CD4-positive, alpha-beta memory T cell (primary cell): Measurements from ENCODE around the gene PACSIN1. TPM values are rescaled to one million over a fixed set of nuclear protein-coding genes. Genes with fewer than 3 reads are reported as not detected.

Source experiments
- CTCF ChIA-PET: fragments of 350-600 bp; sonication (Branson Sonifier 250); formaldehyde crosslinking; loops from one replicate; lab custom pipeline; 2021; ENCODE audit warnings: inconsistent platforms; ENCODE audit not compliant: partially characterized antibody; lab: Charles Lee
- POLR2A ChIA-PET: fragments of 350-600 bp; sonication (Branson Sonifier 250); formaldehyde crosslinking; loops from one replicate; lab custom pipeline; 2021; ENCODE audit not compliant: partially characterized antibody; lab: Charles Lee
- DNase-seq, 5 donors: peaks; one replicate each; pipeline versions ENCODE4 v3.0.0 to v3.0.0-alpha.2; 2020 to 2022; ENCODE audit warnings: mixed read lengths in 1 of 5
- H3K27ac ChIP-seq: one replicate; pipeline ENCODE4 v1.7.0; 2013; ENCODE audit warnings: low read depth, low read length
- H3K27me3 ChIP-seq: 2 replicates; pipeline ENCODE4 v1.7.0; 2013; ENCODE audit warnings: mild to moderate bottlenecking, low read length, moderate library complexity; ENCODE audit not compliant: insufficient read depth
- H3K36me3 ChIP-seq: 2 replicates; pipeline ENCODE4 v1.7.0; 2013; ENCODE audit warnings: mild to moderate bottlenecking, low read length, moderate library complexity; ENCODE audit not compliant: insufficient read depth
- H3K4me1 ChIP-seq: 2 replicates; pipeline ENCODE4 v1.7.0; 2013; ENCODE audit warnings: mild to moderate bottlenecking, low read length, moderate library complexity; ENCODE audit not compliant: insufficient read depth
- H3K4me3 ChIP-seq, 2 donors: one replicate each; pipeline ENCODE4 v1.7.0; 2013; ENCODE audit warnings: low read length in 2 of 2, mild to moderate bottlenecking in 1 of 2
- H3K9me3 ChIP-seq, 2 donors: one replicate each; pipeline ENCODE4 v1.7.0; 2013; ENCODE audit warnings: low read length in 2 of 2, control low read depth in 1 of 2; ENCODE audit not compliant: control insufficient read depth in 1 of 2
- H3K27ac Mint-ChIP-seq, 7 donors: one replicate each; pipeline ENCODE4 v1.8.0; 2020 to 2021; ENCODE audit warnings: mixed read lengths in 7 of 7, mild to moderate bottlenecking in 6 of 7, inconsistent platforms in 3 of 7, moderate library complexity in 3 of 7
- H3K27me3 Mint-ChIP-seq, 2 donors: one replicate each; pipeline ENCODE4 v1.8.0; 2020 to 2021; ENCODE audit warnings: mixed read lengths in 2 of 2
- H3K36me3 Mint-ChIP-seq, 2 donors: one replicate each; pipeline ENCODE4 v1.8.0; 2020 to 2021; ENCODE audit warnings: mixed read lengths in 2 of 2, inconsistent platforms in 1 of 2, mild to moderate bottlenecking in 1 of 2
- H3K4me1 Mint-ChIP-seq, 4 donors: one replicate each; pipeline ENCODE4 v1.8.0; 2020 to 2021; ENCODE audit warnings: mixed read lengths in 4 of 4, mild to moderate bottlenecking in 1 of 4
- H3K4me3 Mint-ChIP-seq, 8 donors: one replicate each; pipeline ENCODE4 v1.8.0; 2020 to 2021; ENCODE audit warnings: mixed read lengths in 8 of 8, mild to moderate bottlenecking in 7 of 8, moderate library complexity in 6 of 8, inconsistent platforms in 3 of 8
- H3K9me3 Mint-ChIP-seq, 8 donors: one replicate each; pipeline ENCODE4 v1.8.0; 2020 to 2021; ENCODE audit warnings: mixed read lengths in 8 of 8, mild to moderate bottlenecking in 5 of 8, inconsistent platforms in 3 of 8, moderate library complexity in 1 of 8
- intact Hi-C: fragments of 100-400 bp; cut with micrococcal nuclease; formaldehyde crosslinking; loops from one replicate; pipeline ENCODE4 v1.15.1; 2023
- polyA plus RNA-seq, 2 donors: library from polyadenylated mRNA; unstranded; fragments of 300-500 nt; fragmentation: Illumina TruSeq; gene quantifications; one replicate each; pipeline ENCODE4 v1.2.3, GENCODE V29; 2021
- total RNA-seq, 2 experiments: library from RNA; stranded (reverse); gene quantifications; one replicate each; pipeline ENCODE4 v1.2.3, GENCODE V29; 2021

Gene PACSIN1
- total and polyA plus RNA-seq, 4 experiments from 2014 or later: 0.92 to 2.3 (median 2.0) TPM; not detected in 1

DNA sequence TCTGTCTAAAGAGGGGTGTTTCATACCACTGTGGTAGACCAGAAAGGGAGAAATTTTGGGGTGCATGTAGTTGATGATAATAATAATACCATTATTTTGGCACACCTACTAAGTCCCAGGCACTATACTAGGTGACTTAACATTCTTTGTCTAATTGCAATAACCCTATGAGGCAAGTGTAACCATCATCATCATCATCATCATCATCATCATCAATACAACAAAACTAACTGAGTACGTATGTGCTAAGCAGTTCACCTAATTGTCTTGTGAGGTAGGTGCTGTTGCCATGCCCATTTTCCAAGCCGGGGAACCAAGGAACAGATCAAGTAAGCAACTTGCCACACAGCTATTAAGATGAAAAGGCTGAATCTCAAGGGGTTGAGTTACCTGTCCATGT, 2.6 kb upstream of the PACSIN1 start:
- Mint-ChIP-seq H3K27ac (no peak overlapping the region), H3K4me3 (no peak overlapping the region), H3K36me3 (no peaks in the 10 kb centered on the region), H3K4me1 (peaks cover 2 to 6% (median 4%) of the 10 kb centered on the region in 4 donors), H3K27me3 (peaks cover 14% of the 10 kb centered on the region in 2 donors), H3K9me3 (no peaks in the 10 kb centered on the region)
- peaks cover 9% of the 10 kb centered on the region for H3K27me3 ChIP-seq
- no peak for DNase-seq
- H3K4me3 ChIP-seq: no peak overlapping the region
- intact Hi-C loops: loop anchor here (5.0 kb wide), 1 partner anchor 524 kb away; no protein-coding TSS in a partner anchor
- ChIA-PET POLR2A (no interaction called here), CTCF (interaction anchor here (1.2 to 7.8 kb wide), 2 partner anchors 131 to 146 kb away, joined by 3 to 178 read pairs; no protein-coding TSS in a partner anchor)
- H3K4me1 ChIP-seq: peaks cover 4% of the 10 kb centered on the region
- H3K36me3 ChIP-seq: no peaks in the 10 kb centered on the region
- H3K9me3 ChIP-seq: no peaks in the 10 kb centered on the region
- H3K27ac ChIP-seq: no peak overlapping the region

- POLR2A ChIA-PET: no interaction called here
- intact Hi-C loops: loop anchor here (5.0 kb wide), 1 partner anchor 523 kb away; no protein-coding TSS in a partner anchor
These were observed 2.0 kb upstream of the PACSIN1 start for GRCh38 chr6:34463849-34464248.

DNA sequence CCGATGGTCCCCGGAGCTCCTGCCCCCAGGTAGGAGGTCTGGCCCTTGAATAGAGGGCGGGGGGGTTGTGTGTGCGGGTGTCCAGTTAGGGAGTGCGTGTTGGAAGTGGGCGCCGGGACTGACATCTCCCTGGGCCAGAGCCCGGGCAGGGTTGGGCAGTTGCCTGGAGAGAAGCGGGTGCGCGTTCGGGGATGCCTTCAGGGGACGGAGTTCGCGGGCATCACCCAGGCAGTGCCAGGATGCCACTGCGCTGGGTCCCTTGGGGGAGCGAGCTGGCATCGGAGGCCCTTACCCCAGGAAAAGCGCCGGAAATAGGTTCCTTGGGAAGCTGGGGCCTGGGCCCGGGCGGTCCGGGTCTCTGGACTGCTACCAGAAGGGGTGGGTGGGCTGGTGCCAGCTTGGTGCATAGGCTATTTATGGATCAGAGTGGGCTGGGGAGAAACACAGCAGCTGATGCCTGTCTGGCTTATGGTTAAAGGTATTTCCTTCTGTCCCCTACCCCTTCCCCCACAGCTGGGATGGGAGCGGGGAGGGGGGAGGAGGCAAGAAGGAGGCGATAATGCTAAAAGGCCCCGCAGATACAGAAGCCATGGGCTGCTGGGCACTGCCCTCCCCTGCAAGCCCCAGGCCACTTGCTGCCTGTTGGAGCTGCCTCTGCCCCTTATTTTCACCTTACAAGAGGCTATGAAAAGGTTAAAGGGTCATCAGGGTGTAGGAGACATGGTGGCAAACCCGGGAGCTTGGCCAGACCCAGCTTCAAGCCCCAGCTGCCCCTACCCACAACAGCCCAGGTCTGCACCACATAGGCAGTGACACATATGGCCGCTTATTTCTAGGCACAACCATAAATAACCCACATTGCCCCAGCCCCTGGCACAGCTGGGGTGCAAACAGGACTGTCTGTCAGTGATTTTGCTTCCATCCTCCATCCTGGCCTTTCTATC, 638 bp downstream of the PACSIN1 start:
- H3K36me3 ChIP-seq: no peaks in the 10 kb centered on the region
- H3K9me3 ChIP-seq: no peaks in the 10 kb centered on the region
- H3K4me1 Mint-ChIP-seq: peaks cover 2 to 6% (median 4%) of the 10 kb centered on the region in 4 donors
- POLR2A ChIA-PET: no interaction called here
- CTCF ChIA-PET: no interaction called here
- no peak for DNase-seq
- no peaks in the 10 kb centered on the region for H3K36me3 Mint-ChIP-seq
- H3K4me3 ChIP-seq: no peak overlapping the region
- H3K9me3 Mint-ChIP-seq: no peaks in the 10 kb centered on the region
- H3K4me3 Mint-ChIP-seq: peak overlapping the region in 5 of 8 donors; percentile 7 to 49 (median 34)
- peaks cover 9% of the 10 kb centered on the region for H3K27me3 ChIP-seq
- H3K27ac Mint-ChIP-seq: no peak overlapping the region
- intact Hi-C loops: no loop called here
- H3K27ac ChIP-seq: no peak overlapping the region
- H3K27me3 Mint-ChIP-seq: peaks cover 14% of the 10 kb centered on the region in 2 donors
- H3K4me1 ChIP-seq: peaks cover 4% of the 10 kb centered on the region

More at GRCh38 chr6:34463849-34464248, 2.0 kb upstream of the PACSIN1 start:
- Mint-ChIP-seq H3K4me3 (no peak overlapping the region), H3K36me3 (no peaks in the 10 kb centered on the region), H3K9me3 (no peaks in the 10 kb centered on the region), H3K27ac (no peak overlapping the region), H3K4me1 (peaks cover 2 to 6% (median 4%) of the 10 kb centered on the region in 4 donors), H3K27me3 (peaks cover 14% of the 10 kb centered on the region in 2 donors)
- DNase-seq: no peak
- Histone ChIP-seq H3K36me3 (no peaks in the 10 kb centered on the region), H3K27me3 (peaks cover 9% of the 10 kb centered on the region), H3K4me3 (no peak overlapping the region), H3K27ac (no peak overlapping the region), H3K9me3 (no peaks in the 10 kb centered on the region), H3K4me1 (peaks cover 4% of the 10 kb centered on the region)
- CTCF ChIA-PET: interaction anchor here (2.0 to 7.8 kb wide), 2 partner anchors 145 to 146 kb away, joined by 5 to 178 read pairs; no protein-coding TSS in a partner anchor

DNA sequence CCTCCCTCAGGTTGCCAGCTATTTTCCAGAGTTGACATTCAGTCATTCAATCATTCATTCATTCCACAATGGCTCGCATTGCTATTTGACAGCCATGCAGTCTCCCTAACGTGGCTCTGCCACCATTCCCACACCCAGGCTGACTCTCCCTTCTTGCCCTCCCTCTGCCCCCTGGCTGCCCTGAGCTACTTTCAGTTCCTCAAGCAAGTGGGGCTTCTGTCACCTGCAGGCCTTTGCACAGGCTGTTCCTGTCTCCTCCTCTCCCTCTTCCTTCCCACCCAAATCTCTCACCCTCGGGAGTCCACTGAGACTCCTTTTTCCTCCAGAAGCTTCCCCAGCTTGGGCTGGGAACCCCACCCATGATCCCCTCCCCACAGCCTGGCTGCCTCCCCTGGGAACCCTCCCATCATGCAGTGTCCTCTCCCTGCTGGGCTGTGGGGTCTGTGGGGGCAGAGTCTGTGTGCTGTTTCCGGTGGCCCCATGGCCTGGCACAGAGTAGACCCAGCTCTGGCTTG, 2.6 kb downstream of the PACSIN1 start:
- Histone ChIP-seq H3K27me3 (peaks cover 9% of the 10 kb centered on the region), H3K27ac (no peak overlapping the region), H3K36me3 (no peaks in the 10 kb centered on the region), H3K4me1 (peaks cover 4% of the 10 kb centered on the region), H3K4me3 (no peak overlapping the region), H3K9me3 (no peaks in the 10 kb centered on the region)
- Mint-ChIP-seq H3K27ac (no peak overlapping the region), H3K4me1 (peaks cover 2 to 6% (median 4%) of the 10 kb centered on the region in 4 donors), H3K9me3 (no peaks in the 10 kb centered on the region), H3K4me3 (no peak overlapping the region), H3K27me3 (peaks cover 12 to 14% of the 10 kb centered on the region in 2 donors), H3K36me3 (no peaks in the 10 kb centered on the region)
- intact Hi-C loops: no loop called here
- CTCF ChIA-PET: interaction anchor here (1.5 to 1.6 kb wide), 2 partner anchors 10 to 678 kb away, joined by 3 to 4 read pairs; no protein-coding TSS in a partner anchor
- no peak for DNase-seq
- POLR2A ChIA-PET: interaction anchor here (0.6 kb wide), 1 partner anchor 1530 kb away, joined by 3 read pairs; no protein-coding TSS in a partner anchor

DNA sequence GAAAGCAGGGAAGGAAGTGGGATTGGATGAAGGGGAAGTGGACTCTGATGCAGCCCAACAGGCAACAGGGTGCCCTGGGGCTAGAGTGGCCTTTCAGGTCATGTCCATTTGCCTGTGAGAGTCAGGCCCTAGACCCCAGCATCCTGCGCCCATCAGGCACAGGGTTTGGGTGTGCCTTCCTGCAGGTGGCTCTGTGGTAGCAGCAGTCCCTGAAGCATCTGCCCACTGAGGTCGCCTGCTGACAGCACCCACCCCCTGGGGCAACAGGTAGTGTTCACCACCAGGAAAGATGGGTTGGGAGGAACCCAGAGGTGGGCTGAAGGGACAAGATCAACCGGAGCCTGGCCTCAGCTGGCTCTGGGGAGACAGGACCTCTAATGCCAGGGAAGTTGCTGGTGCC, 3.6 kb downstream of the PACSIN1 start:
- H3K27me3 ChIP-seq: peaks cover 9% of the 10 kb centered on the region
- Mint-ChIP-seq H3K4me1 (peaks cover 2 to 6% (median 4%) of the 10 kb centered on the region in 4 donors), H3K36me3 (no peaks in the 10 kb centered on the region), H3K27me3 (peaks cover 8 to 9% of the 10 kb centered on the region in 2 donors), H3K4me3 (no peak overlapping the region), H3K9me3 (peaks cover 0 to 6% (median 0%) of the 10 kb centered on the region in 8 donors), H3K27ac (no peak overlapping the region)
- no peaks in the 10 kb centered on the region for H3K9me3 ChIP-seq
- peaks cover 4% of the 10 kb centered on the region for H3K4me1 ChIP-seq
- ChIA-PET CTCF (interaction anchor here (1.5 kb wide), 1 partner anchor 11 kb away, joined by 4 read pairs; no protein-coding TSS in a partner anchor), POLR2A (no interaction called here)
- intact Hi-C loops: no loop called here
- no peak overlapping the region for H3K27ac ChIP-seq
- H3K4me3 ChIP-seq: no peak overlapping the region
- DNase-seq: no peak
- no peaks in the 10 kb centered on the region for H3K36me3 ChIP-seq

DNA sequence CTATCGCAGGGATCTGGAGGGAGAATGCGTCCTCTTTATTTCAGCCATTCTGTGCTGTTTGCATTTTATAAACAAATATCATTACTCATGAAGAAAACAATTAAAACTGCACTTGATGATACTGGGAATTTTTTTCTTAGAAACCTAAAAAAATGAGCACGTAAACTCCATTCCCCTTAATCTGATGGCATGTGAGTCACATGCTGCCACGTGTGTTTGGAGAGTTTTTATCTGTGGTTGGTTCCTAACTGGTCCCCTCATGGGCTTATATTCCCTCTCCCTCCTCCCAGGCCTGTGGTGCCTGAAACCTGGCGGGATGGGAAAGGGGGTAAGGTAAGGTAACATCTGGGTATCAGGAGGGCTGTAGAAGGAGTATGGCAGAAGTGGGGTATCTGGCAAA, 6.5 kb downstream of the PACSIN1 start:
- no peaks in the 10 kb centered on the region for H3K9me3 ChIP-seq
- H3K4me1 ChIP-seq: no peaks in the 10 kb centered on the region
- no peak overlapping the region for H3K27ac Mint-ChIP-seq
- no peaks in the 10 kb centered on the region for H3K36me3 ChIP-seq
- no peaks in the 10 kb centered on the region for H3K27me3 Mint-ChIP-seq
- no peak overlapping the region for H3K4me3 ChIP-seq
- no peak overlapping the region for H3K4me3 Mint-ChIP-seq
- H3K36me3 Mint-ChIP-seq: no peaks in the 10 kb centered on the region
- H3K27ac ChIP-seq: no peak overlapping the region
- intact Hi-C loops: no loop called here
- no peak for DNase-seq
- CTCF ChIA-PET: interaction anchor here (0.9 to 1.6 kb wide), 2 partner anchors 12 to 137 kb away, joined by 3 to 4 read pairs; no protein-coding TSS in a partner anchor
- POLR2A ChIA-PET: no interaction called here
- H3K27me3 ChIP-seq: no peaks in the 10 kb centered on the region
- peaks cover 0 to 6% (median under 1%) of the 10 kb centered on the region in 8 donors for H3K9me3 Mint-ChIP-seq
- no peaks in the 10 kb centered on the region for H3K4me1 Mint-ChIP-seq

DNA sequence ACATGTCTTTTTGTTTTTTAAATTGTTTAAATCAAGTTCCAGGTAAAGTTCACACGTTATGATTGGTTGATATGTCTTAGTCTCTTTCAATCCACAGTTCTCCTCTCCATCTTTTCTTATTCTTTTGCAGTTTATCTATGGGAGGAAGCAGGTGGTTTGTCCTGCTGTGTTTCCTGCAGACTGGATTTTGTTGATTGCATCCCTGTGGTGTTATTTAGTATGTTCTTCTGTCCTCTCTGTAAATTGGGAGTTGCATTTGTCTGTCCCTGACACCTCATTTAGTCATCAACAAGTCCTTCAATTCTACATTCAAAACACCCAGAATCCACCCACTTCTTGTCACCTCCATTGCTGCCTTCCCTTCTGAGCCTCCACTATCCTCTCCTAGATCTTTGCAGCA, 8.1 kb downstream of the PACSIN1 start:
- intact Hi-C loops: no loop called here
- no peaks in the 10 kb centered on the region for H3K4me1 ChIP-seq
- no peaks in the 10 kb centered on the region for H3K9me3 ChIP-seq
- Mint-ChIP-seq H3K4me1 (no peaks in the 10 kb centered on the region), H3K27ac (no peak overlapping the region), H3K36me3 (no peaks in the 10 kb centered on the region), H3K4me3 (no peak overlapping the region), H3K27me3 (no peaks in the 10 kb centered on the region), H3K9me3 (peaks cover 0 to 6% (median under 1%) of the 10 kb centered on the region in 8 donors)
- H3K27ac ChIP-seq: no peak overlapping the region
- POLR2A ChIA-PET: interaction anchor here (0.6 kb wide), 1 partner anchor 48 kb away, joined by 3 read pairs; the partner anchor contains the start of gene RPS10
- H3K27me3 ChIP-seq: no peaks in the 10 kb centered on the region
- H3K4me3 ChIP-seq: no peak overlapping the region
- no peak for DNase-seq
- CTCF ChIA-PET: no interaction called here
- no peaks in the 10 kb centered on the region for H3K36me3 ChIP-seq
